ENCODE results near the gene SH3RF3.
A peak's percentile ranks its signal among the peaks of the same experiment; 100 is the strongest.

DNA sequence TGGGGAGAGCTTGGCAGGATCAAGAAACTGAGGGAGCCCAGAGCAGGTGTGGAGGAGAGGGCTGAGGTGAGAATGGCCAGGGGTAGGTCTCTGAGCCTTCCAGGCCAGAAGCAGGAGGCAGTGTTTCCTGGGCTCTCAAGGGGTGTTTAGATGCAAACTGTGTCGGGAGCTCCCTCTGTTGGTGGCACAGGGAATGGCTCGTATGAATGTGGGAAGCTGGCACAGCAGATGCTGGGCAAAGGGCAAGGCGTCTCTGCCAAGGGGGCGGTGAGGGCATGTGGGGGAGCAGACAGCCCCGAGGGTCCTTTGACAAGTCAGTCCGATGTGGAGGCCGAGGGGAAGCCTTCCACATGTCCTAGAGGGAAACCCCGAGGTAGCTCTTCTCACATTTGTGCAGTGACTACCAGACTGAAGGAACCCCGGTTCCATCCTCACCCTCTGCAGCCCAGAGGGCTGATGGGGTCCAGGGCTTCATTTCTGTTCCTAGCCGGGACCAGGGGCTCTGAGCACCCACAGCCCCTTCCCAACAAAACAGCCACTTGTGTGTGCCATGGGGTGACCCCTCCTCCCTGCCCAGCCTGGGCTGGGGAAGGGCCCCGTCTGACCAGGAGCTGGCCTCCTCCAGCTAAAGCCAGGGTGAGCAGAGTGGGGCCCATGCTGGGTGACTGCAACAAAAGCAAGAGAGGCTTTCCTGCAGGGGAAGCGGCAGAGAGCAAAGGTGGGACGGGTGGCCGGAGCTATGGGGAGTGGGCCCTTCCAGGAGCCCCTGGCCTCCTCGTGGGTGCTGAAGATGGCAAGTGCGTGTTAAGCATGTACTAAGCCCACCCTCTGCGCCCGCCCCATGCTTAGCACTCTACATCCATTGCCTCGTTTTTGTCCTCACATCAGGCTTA is 381.4 kb downstream of the SH3RF3 start:
- TF ChIP-seq, protein P1, sequence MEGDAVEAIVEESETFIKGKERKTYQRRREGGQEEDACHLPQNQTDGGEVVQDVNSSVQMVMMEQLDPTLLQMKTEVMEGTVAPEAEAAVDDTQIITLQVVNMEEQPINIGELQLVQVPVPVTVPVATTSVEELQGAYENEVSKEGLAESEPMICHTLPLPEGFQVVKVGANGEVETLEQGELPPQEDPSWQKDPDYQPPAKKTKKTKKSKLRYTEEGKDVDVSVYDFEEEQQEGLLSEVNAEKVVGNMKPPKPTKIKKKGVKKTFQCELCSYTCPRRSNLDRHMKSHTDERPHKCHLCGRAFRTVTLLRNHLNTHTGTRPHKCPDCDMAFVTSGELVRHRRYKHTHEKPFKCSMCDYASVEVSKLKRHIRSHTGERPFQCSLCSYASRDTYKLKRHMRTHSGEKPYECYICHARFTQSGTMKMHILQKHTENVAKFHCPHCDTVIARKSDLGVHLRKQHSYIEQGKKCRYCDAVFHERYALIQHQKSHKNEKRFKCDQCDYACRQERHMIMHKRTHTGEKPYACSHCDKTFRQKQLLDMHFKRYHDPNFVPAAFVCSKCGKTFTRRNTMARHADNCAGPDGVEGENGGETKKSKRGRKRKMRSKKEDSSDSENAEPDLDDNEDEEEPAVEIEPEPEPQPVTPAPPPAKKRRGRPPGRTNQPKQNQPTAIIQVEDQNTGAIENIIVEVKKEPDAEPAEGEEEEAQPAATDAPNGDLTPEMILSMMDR (IDR thresholded peaks at IDR 0.05), result peak; percentile 97
- no peak for TF ChIP-seq POLR2AphosphoS5 (IDR thresholded peaks at IDR 0.05; ENCODE audit: low read depth, low read length)

All from Panc1 (cell line).